Ovary (tissue), 10 donors: ENCODE measurements around the gene SIRT5. TPM values are rescaled to one million over a fixed set of nuclear protein-coding genes. Genes with fewer than 3 reads are reported as not detected.

Experiments
- DNase-seq, 5 donors: peaks; one replicate each; pipeline ENCODE4 v3.0.0-alpha.2; 2019 to 2020
- H3K27ac ChIP-seq, 2 donors: fragments of 200-600 bp; one replicate each; pipeline versions ENCODE4 v1.5.1 to v1.8.0; 2019 to 2022
- H3K27me3 ChIP-seq: fragments of 200-600 bp; one replicate; pipeline ENCODE4 v1.8.0; 2022
- H3K36me3 ChIP-seq: fragments of 200-600 bp; sonication (generic); one replicate; pipeline ENCODE4 v1.5.1; 2019
- H3K4me1 ChIP-seq: one replicate; pipeline ENCODE4 v1.8.1; 2013; ENCODE audit warnings: mild to moderate bottlenecking, moderate library complexity; ENCODE audit not compliant: insufficient read depth
- H3K4me3 ChIP-seq: fragments of 200-600 bp; sonication (generic); one replicate; pipeline ENCODE4 v1.5.1; 2017
- H3K9me3 ChIP-seq, 2 donors: fragments of 200-600 bp in 1 of 2; sonication (generic) in 1 of 2; one replicate each; pipeline versions ENCODE4 v1.5.1 to v1.8.1; 2013 to 2019; ENCODE audit warnings: mild to moderate bottlenecking in 1 of 2, moderate library complexity in 1 of 2
- CTCF ChIP-seq, 3 donors: fragments of 450-650 bp in 2 of 3; fragments of 200-600 bp in 1 of 3; IDR thresholded peaks; one replicate each; pipeline versions ENCODE4 v1.5.1 to v1.8.0; 2016 to 2022; ENCODE audit warnings: antibody characterized with exemption in 3 of 3, mild to moderate bottlenecking in 1 of 3
- EP300 ChIP-seq: sonication (generic); formaldehyde crosslinking; IDR thresholded peaks from one replicate; pipeline ENCODE4 v1.6.1; 2017; ENCODE audit warnings: antibody characterized with exemption
- POLR2A ChIP-seq: fragments of 450-650 bp; IDR thresholded peaks from one replicate; pipeline ENCODE4 v1.6.1; 2017; ENCODE audit warnings: antibody characterized with exemption, mild to moderate bottlenecking, moderate library complexity
- WGBS, 3 donors: extraction: QIAGEN DNeasy Blood & Tissue Kit in 1 of 3; methylation state at CpG; one replicate each; pipeline versions ENCODE4 v1.1.5 to v1.1.7; 2013 to 2017; 5-methylcytosine and 5-hydroxymethylcytosine counted together
- intact Hi-C, 4 donors: fragments of 100-400 bp; cut with DNase I; formaldehyde crosslinking; loops; one replicate each; pipeline versions ENCODE4 v1.11.0 to v1.15.1; 2022 to 2023
- long read RNA-seq, 3 donors: library from polyadenylated mRNA in 2 of 3; unstranded in 2 of 3; transcript quantifications; one replicate each; pipeline ENCODE4 v2.0.0 and lab custom pipeline, GENCODE V29; 2021 to 2026
- polyA plus RNA-seq, 2 donors: library from polyadenylated mRNA; stranded (reverse); fragments of 200-250 nt in 1 of 2; fragments of 350-450 nt in 1 of 2; fragmentation: Illumina TruSeq in 1 of 2; extraction: RNeasy Lipid Tissue Mini Kit (QIAGEN cat#74804) in 1 of 2; gene quantifications; one replicate each; pipeline ENCODE4 v1.2.3, GENCODE V29; 2013 to 2014
- total RNA-seq, 7 donors: library from RNA; depleted of rRNA in 2 of 7; stranded (reverse); fragments of >200 nt in 2 of 7; fragmentation: NEBNext Ultra II Directional in 3 of 7; extraction: Animal tissue kit (Norgen Biotek cat#: 25700) in 3 of 7; gene quantifications; one replicate each; pipeline versions ENCODE4 v1.1.0 to v1.2.4, GENCODE V29; 2016 to 2023
- donor health status: DM: no; HTN: no; CAD: no; lungs with moderate emphysema.
- donor health status: DM: no; HTN: no; CAD: no.
- donor health status: Bipolar disorder and iron deficiency.
- donor health status: DM: yes; HTN: yes; CAD: no.
- donor health status: DM: no; HTN: no; CAD: no.
- donor health status: DM: yes; HTN: yes; CAD: no.

SIRT5 gene
- total RNA-seq (10 to 100 TPM in 6 of 7 donors, 1 to 10 TPM in 1; 9.9 to 22.2 (median 13.0) TPM), polyA plus RNA-seq (10 to 100 TPM in 1 of 2 donors, 1 to 10 TPM in 1; 7.3 to 19.1 TPM)
- long read RNA-seq, donor 1, full-length matches to known transcripts = 4 of 51 reads
- long read RNA-seq, donor 1, partial matches to known transcripts = 13 of 51 reads
- long read RNA-seq, donor 1, other reads (novel, unspliced or antisense) = 34 of 51 reads
- long read RNA-seq, donor 2, partial matches to known transcripts = 0 of 10 reads
- long read RNA-seq, donor 2, other reads (novel, unspliced or antisense) = 10 of 10 reads
- long read RNA-seq, donor 3, full-length matches to known transcripts = 2 of 18 reads
- long read RNA-seq, donor 3, partial matches to known transcripts = 0 of 18 reads
- long read RNA-seq, donor 3, other reads (novel, unspliced or antisense) = 16 of 18 reads

- no peaks in the 10 kb centered on the region for H3K4me1 ChIP-seq
- intact Hi-C loops = loop anchor here in 1 of 4 donors (5.0 kb wide), 1 partner anchor 193 kb away; no protein-coding TSS in a partner anchor
- H3K9me3 ChIP-seq = no peaks in the 10 kb centered on the region
- TF ChIP-seq POLR2A (peak; percentile 58), EP300 (no peak), CTCF (IDR thresholded peaks at IDR 0.05) (peak in 1 of 3 donors; percentile 31)
- H3K4me3 ChIP-seq = peak within 1 kb of the TSS; percentile 64
- H3K27ac ChIP-seq = peak within 1 kb of the TSS; percentile 76 to 89
- no peaks in the 10 kb centered on the region for H3K36me3 ChIP-seq
- peak; percentile 66 to 80 (median 71) for DNase-seq
- WGBS, 3 donors = 0 to 1% (median 1%) methylated on average over 50 to 52 of the region's 52 CpGs
- no peaks in the 10 kb centered on the region for H3K27me3 ChIP-seq
Measured at GRCh38 chr6:13574571-13575376, at the start of gene SIRT5. Gene SIRT5 (plus strand): TSS chr6:13574601. CDS start chr6:13584111, 9,510 bp downstream.

- peaks cover 0 to 1% of the 10 kb centered on the region in 2 donors for H3K9me3 ChIP-seq
- H3K4me3 ChIP-seq = no peak overlapping the region
- H3K4me1 ChIP-seq = no peaks in the 10 kb centered on the region
- H3K27ac ChIP-seq = no peak overlapping the region
- 78 to 93% (median 86%) methylated on average over 12 of the region's 12 CpGs for WGBS, 3 donors
- TF ChIP-seq POLR2A (no peak), CTCF (IDR thresholded peaks at IDR 0.05) (no peak), EP300 (no peak)
- H3K27me3 ChIP-seq = no peaks in the 10 kb centered on the region
- no peak for DNase-seq
- no peaks in the 10 kb centered on the region for H3K36me3 ChIP-seq
- intact Hi-C loops = no loop called here
Measured at GRCh38 chr6:13524801-13525508, 49.4 kb upstream of the SIRT5 start.

- Histone ChIP-seq H3K9me3 (no peaks in the 10 kb centered on the region), H3K36me3 (no peaks in the 10 kb centered on the region), H3K4me3 (no peak overlapping the region), H3K27me3 (no peaks in the 10 kb centered on the region), H3K4me1 (no peaks in the 10 kb centered on the region), H3K27ac (no peak overlapping the region)
- TF ChIP-seq CTCF (IDR thresholded peaks at IDR 0.05) (no peak), EP300 (no peak), POLR2A (no peak)
- 77 to 95% (median 89%) methylated on average over 1 of the region's 1 CpG for WGBS, 3 donors
- intact Hi-C loops = no loop called here
- no peak for DNase-seq
Measured at GRCh38 chr6:13526357-13526726, 48.1 kb upstream of the SIRT5 start.
